ENCODE results near the gene TMC4. TPM values are rescaled to one million over a fixed set of nuclear protein-coding genes. Genes with fewer than 3 reads are reported as not detected.

TMC4 gene
- total and polyA plus RNA-seq, 5 donors from 2014 or later, result 0.42 to 1.1 (median 0.55) TPM; not detected in 1

GRCh38 chr19:54156490-54156889 lies 16.5 kb downstream of the TMC4 start:
- Mint-ChIP-seq H3K9me3 (peaks cover 0 to 2% (median 0%) of the 10 kb centered on the region in 7 donors), H3K27ac (peak overlapping the region in 2 of 3 donors; percentile 45 to 89), H3K27me3 (no peaks in the 10 kb centered on the region), H3K4me1 (peaks cover 7 to 59% (median 31%) of the 10 kb centered on the region in 4 donors), H3K4me3 (peak overlapping the region in 1 of 4 donors; percentile 21), H3K36me3 (peaks cover 23% of the 10 kb centered on the region)
- no peak overlapping the region for H3K4me3 ChIP-seq (ENCODE audit: low read depth, low read length)
- DNase-seq (no peak), ATAC-seq (ENCODE audit: low read depth in 2 of 2) (no peak)
- peaks cover 67% of the 10 kb centered on the region for H3K36me3 ChIP-seq (ENCODE audit: control insufficient read depth, insufficient read depth, low read length)
- no peaks in the 10 kb centered on the region for H3K9me3 ChIP-seq (ENCODE audit: control insufficient read depth in 2 of 2, low read length in 2 of 2)
- no peaks in the 10 kb centered on the region for H3K27me3 ChIP-seq (ENCODE audit: control insufficient read depth, insufficient read depth, low read length)
- H3K27ac ChIP-seq (ENCODE audit: insufficient read depth, low read length, poor library complexity, severe bottlenecking), result no peak overlapping the region
- H3K4me1 ChIP-seq (ENCODE audit: control insufficient read depth, insufficient read depth, low read length, poor library complexity, severe bottlenecking), result peaks cover 47% of the 10 kb centered on the region

GRCh38 chr19:54155694-54156093 lies 17.3 kb downstream of the TMC4 start:
- Histone ChIP-seq H3K4me1 (ENCODE audit: control insufficient read depth, insufficient read depth, low read length, poor library complexity, severe bottlenecking) (peaks cover 44% of the 10 kb centered on the region), H3K9me3 (ENCODE audit: control insufficient read depth in 2 of 2, low read length in 2 of 2) (no peaks in the 10 kb centered on the region), H3K36me3 (ENCODE audit: control insufficient read depth, insufficient read depth, low read length) (peaks cover 73% of the 10 kb centered on the region), H3K27me3 (ENCODE audit: control insufficient read depth, insufficient read depth, low read length) (no peaks in the 10 kb centered on the region), H3K4me3 (ENCODE audit: low read depth, low read length) (no peak overlapping the region), H3K27ac (ENCODE audit: insufficient read depth, low read length, poor library complexity, severe bottlenecking) (peak overlapping the region; percentile 5)
- Mint-ChIP-seq H3K9me3 (peaks cover 0 to 2% (median 0%) of the 10 kb centered on the region in 7 donors), H3K4me3 (no peak overlapping the region), H3K27ac (no peak overlapping the region), H3K27me3 (no peaks in the 10 kb centered on the region), H3K4me1 (peaks cover 7 to 59% (median 28%) of the 10 kb centered on the region in 4 donors), H3K36me3 (peaks cover 28% of the 10 kb centered on the region)
- ATAC-seq (ENCODE audit: low read depth in 2 of 2), result no peak
- DNase-seq, result no peak

GRCh38 chr19:54154603-54155345 lies 18.2 kb downstream of the TMC4 start:
- H3K9me3 Mint-ChIP-seq, result peaks cover 0 to 2% (median 0%) of the 10 kb centered on the region in 7 donors
- Histone ChIP-seq H3K27me3 (ENCODE audit: control insufficient read depth, insufficient read depth, low read length) (no peaks in the 10 kb centered on the region), H3K4me1 (ENCODE audit: control insufficient read depth, insufficient read depth, low read length, poor library complexity, severe bottlenecking) (peaks cover 36% of the 10 kb centered on the region), H3K9me3 (ENCODE audit: control insufficient read depth in 2 of 2, low read length in 2 of 2) (no peaks in the 10 kb centered on the region), H3K27ac (ENCODE audit: insufficient read depth, low read length, poor library complexity, severe bottlenecking) (no peak overlapping the region), H3K4me3 (ENCODE audit: low read depth, low read length) (no peak overlapping the region), H3K36me3 (ENCODE audit: control insufficient read depth, insufficient read depth, low read length) (peaks cover 82% of the 10 kb centered on the region)
- H3K4me3 Mint-ChIP-seq, result peak overlapping the region; percentile 29 to 86 (median 59)
- DNase-seq, result peak in 2 of 3 donors; percentile 51 to 79
- peak in 1 of 2 donors; percentile 6 for ATAC-seq (ENCODE audit: low read depth in 2 of 2)
- H3K27ac Mint-ChIP-seq, result peak overlapping the region; percentile 24 to 86 (median 66)
- peaks cover 4 to 52% (median 20%) of the 10 kb centered on the region in 4 donors for H3K4me1 Mint-ChIP-seq
- H3K36me3 Mint-ChIP-seq, result peaks cover 31% of the 10 kb centered on the region
- no peaks in the 10 kb centered on the region for H3K27me3 Mint-ChIP-seq

GRCh38 chr19:54153731-54154326 lies 19.1 kb downstream of the TMC4 start:
- no peaks in the 10 kb centered on the region for H3K27me3 ChIP-seq (ENCODE audit: control insufficient read depth, insufficient read depth, low read length)
- H3K36me3 ChIP-seq (ENCODE audit: control insufficient read depth, insufficient read depth, low read length), result peaks cover 91% of the 10 kb centered on the region
- H3K27ac ChIP-seq (ENCODE audit: insufficient read depth, low read length, poor library complexity, severe bottlenecking), result no peak overlapping the region
- Mint-ChIP-seq H3K27me3 (no peaks in the 10 kb centered on the region), H3K4me1 (peaks cover 0 to 48% (median 17%) of the 10 kb centered on the region in 4 donors), H3K9me3 (peaks cover 0 to 2% (median 0%) of the 10 kb centered on the region in 7 donors), H3K27ac (peak overlapping the region; percentile 46 to 86 (median 66)), H3K36me3 (peaks cover 34% of the 10 kb centered on the region), H3K4me3 (peak overlapping the region in 1 of 4 donors; percentile 86)
- H3K4me3 ChIP-seq (ENCODE audit: low read depth, low read length), result no peak overlapping the region
- ATAC-seq (ENCODE audit: low read depth in 2 of 2) (no peak), DNase-seq (no peak)
- H3K9me3 ChIP-seq (ENCODE audit: control insufficient read depth in 2 of 2, low read length in 2 of 2), result no peaks in the 10 kb centered on the region
- H3K4me1 ChIP-seq (ENCODE audit: control insufficient read depth, insufficient read depth, low read length, poor library complexity, severe bottlenecking), result peaks cover 32% of the 10 kb centered on the region

GRCh38 chr19:54152878-54153524 lies 20.0 kb downstream of the TMC4 start:
- H3K36me3 Mint-ChIP-seq, result peaks cover 34% of the 10 kb centered on the region

GRCh38 chr19:54152267-54152666 lies 20.7 kb downstream of the TMC4 start:
- Mint-ChIP-seq H3K4me1 (peaks cover 0 to 39% (median 14%) of the 10 kb centered on the region in 4 donors), H3K27ac (no peak overlapping the region)
- no peak for ATAC-seq (ENCODE audit: low read depth in 2 of 2)

More at GRCh38 chr19:54152878-54153524, 20.0 kb downstream of the TMC4 start:
- H3K9me3 ChIP-seq (ENCODE audit: control insufficient read depth in 2 of 2, low read length in 2 of 2), result no peaks in the 10 kb centered on the region
- no peak overlapping the region for H3K27ac ChIP-seq (ENCODE audit: insufficient read depth, low read length, poor library complexity, severe bottlenecking)
- Mint-ChIP-seq H3K9me3 (peaks cover 0 to 2% (median 0%) of the 10 kb centered on the region in 7 donors), H3K27ac (no peak overlapping the region), H3K4me1 (peaks cover 0 to 39% (median 14%) of the 10 kb centered on the region in 4 donors), H3K4me3 (no peak overlapping the region), H3K27me3 (no peaks in the 10 kb centered on the region)
- DNase-seq (no peak), ATAC-seq (ENCODE audit: low read depth in 2 of 2) (no peak)
- H3K36me3 ChIP-seq (ENCODE audit: control insufficient read depth, insufficient read depth, low read length), result peaks cover 90% of the 10 kb centered on the region
- peaks cover 23% of the 10 kb centered on the region for H3K4me1 ChIP-seq (ENCODE audit: control insufficient read depth, insufficient read depth, low read length, poor library complexity, severe bottlenecking)
- H3K27me3 ChIP-seq (ENCODE audit: control insufficient read depth, insufficient read depth, low read length), result no peaks in the 10 kb centered on the region
- H3K4me3 ChIP-seq (ENCODE audit: low read depth, low read length), result no peak overlapping the region

GRCh38 chr19:54151362-54152035 lies 21.5 kb downstream of the TMC4 start:
- no peaks in the 10 kb centered on the region for H3K27me3 ChIP-seq (ENCODE audit: control insufficient read depth, insufficient read depth, low read length)
- Mint-ChIP-seq H3K4me1 (peaks cover 0 to 32% (median 12%) of the 10 kb centered on the region in 4 donors), H3K27me3 (no peaks in the 10 kb centered on the region), H3K9me3 (peaks cover 0 to 2% (median 0%) of the 10 kb centered on the region in 7 donors), H3K27ac (no peak overlapping the region), H3K36me3 (peaks cover 36% of the 10 kb centered on the region), H3K4me3 (peak overlapping the region in 1 of 4 donors; percentile 63)
- H3K27ac ChIP-seq (ENCODE audit: insufficient read depth, low read length, poor library complexity, severe bottlenecking), result no peak overlapping the region
- DNase-seq, result no peak
- peaks cover 89% of the 10 kb centered on the region for H3K36me3 ChIP-seq (ENCODE audit: control insufficient read depth, insufficient read depth, low read length)
- peaks cover 19% of the 10 kb centered on the region for H3K4me1 ChIP-seq (ENCODE audit: control insufficient read depth, insufficient read depth, low read length, poor library complexity, severe bottlenecking)
- no peak overlapping the region for H3K4me3 ChIP-seq (ENCODE audit: low read depth, low read length)
- no peak for ATAC-seq (ENCODE audit: low read depth in 2 of 2)
- no peaks in the 10 kb centered on the region for H3K9me3 ChIP-seq (ENCODE audit: control insufficient read depth in 2 of 2, low read length in 2 of 2)

More at GRCh38 chr19:54152267-54152666, 20.7 kb downstream of the TMC4 start:
- DNase-seq, result no peak
- Histone ChIP-seq H3K27me3 (ENCODE audit: control insufficient read depth, insufficient read depth, low read length) (no peaks in the 10 kb centered on the region), H3K9me3 (ENCODE audit: control insufficient read depth in 2 of 2, low read length in 2 of 2) (no peaks in the 10 kb centered on the region), H3K27ac (ENCODE audit: insufficient read depth, low read length, poor library complexity, severe bottlenecking) (no peak overlapping the region), H3K4me1 (ENCODE audit: control insufficient read depth, insufficient read depth, low read length, poor library complexity, severe bottlenecking) (peaks cover 19% of the 10 kb centered on the region), H3K36me3 (ENCODE audit: control insufficient read depth, insufficient read depth, low read length) (peaks cover 89% of the 10 kb centered on the region), H3K4me3 (ENCODE audit: low read depth, low read length) (no peak overlapping the region)
- no peak overlapping the region for H3K4me3 Mint-ChIP-seq
- no peaks in the 10 kb centered on the region for H3K27me3 Mint-ChIP-seq
- H3K36me3 Mint-ChIP-seq, result peaks cover 34% of the 10 kb centered on the region
- peaks cover 0 to 2% (median 0%) of the 10 kb centered on the region in 7 donors for H3K9me3 Mint-ChIP-seq

Data from CD4-positive, CD25-positive, alpha-beta regulatory T cell (primary cell).